ENCODE measurements around the gene SLC35A1.

SLC35A1 gene

GRCh38 chr6:87522686-87523085 is 49.9 kb downstream of the SLC35A1 start:
- no peak overlapping the region for H3K4me2 ChIP-seq
- no peaks in the 10 kb centered on the region for H4K20me1 ChIP-seq (ENCODE audit: insufficient read depth)
- no peak overlapping the region for H3K9ac ChIP-seq
- H3K79me2 ChIP-seq (ENCODE audit: insufficient read depth, low read depth) = no peaks in the 10 kb centered on the region
- H3K4me3 ChIP-seq (IDR thresholded peaks at IDR 0.05; ENCODE audit: insufficient read depth, low read depth, low read length) = no peak overlapping the region
- TF ChIP-seq CTCF (conservative IDR thresholded peaks at IDR 0.05; ENCODE audit: low read depth, low read length) = no peak
- H3K27ac ChIP-seq = no peak overlapping the region
- H2AFZ ChIP-seq (ENCODE audit: low read depth) = no peak overlapping the region
- no peaks in the 10 kb centered on the region for H3K36me3 ChIP-seq (ENCODE audit: insufficient read depth)
- no peaks in the 10 kb centered on the region for H3K4me1 ChIP-seq (ENCODE audit: low read depth, poor library complexity, severe bottlenecking)
- H3K27me3 ChIP-seq (ENCODE audit: insufficient read depth, low read depth) = no peaks in the 10 kb centered on the region

DNA sequence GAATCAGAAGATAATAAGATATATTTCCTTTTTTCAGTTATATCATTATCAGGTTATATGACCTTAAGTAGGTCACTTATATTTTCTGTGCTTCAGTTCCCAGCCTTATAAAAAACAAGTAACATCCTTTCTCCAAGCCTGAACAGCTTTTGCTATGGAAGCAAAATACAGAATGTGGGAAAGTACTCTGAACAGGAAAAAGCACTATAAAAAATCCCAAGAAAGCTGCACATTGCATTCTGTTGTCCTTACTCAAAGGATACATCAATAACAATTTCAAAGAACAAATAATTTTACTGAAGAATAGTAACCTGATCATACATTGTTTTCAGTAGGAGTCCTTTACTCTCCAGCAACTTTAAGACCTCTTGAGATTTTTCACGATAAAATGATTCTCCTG is 56.4 kb downstream of the SLC35A1 start:
- no peaks in the 10 kb centered on the region for H3K36me3 ChIP-seq (ENCODE audit: insufficient read depth)
- H3K27me3 ChIP-seq (ENCODE audit: insufficient read depth, low read depth) = no peaks in the 10 kb centered on the region
- H3K27ac ChIP-seq = no peak overlapping the region
- no peak overlapping the region for H2AFZ ChIP-seq (ENCODE audit: low read depth)
- no peak overlapping the region for H3K4me3 ChIP-seq (IDR thresholded peaks at IDR 0.05; ENCODE audit: insufficient read depth, low read depth, low read length)
- H3K4me2 ChIP-seq = no peak overlapping the region
- no peak overlapping the region for H3K9ac ChIP-seq
- no peaks in the 10 kb centered on the region for H4K20me1 ChIP-seq (ENCODE audit: insufficient read depth)
- no peak for TF ChIP-seq CTCF (conservative IDR thresholded peaks at IDR 0.05; ENCODE audit: low read depth, low read length)
- no peaks in the 10 kb centered on the region for H3K4me1 ChIP-seq (ENCODE audit: low read depth, poor library complexity, severe bottlenecking)
- H3K79me2 ChIP-seq (ENCODE audit: insufficient read depth, low read depth) = no peaks in the 10 kb centered on the region

DNA sequence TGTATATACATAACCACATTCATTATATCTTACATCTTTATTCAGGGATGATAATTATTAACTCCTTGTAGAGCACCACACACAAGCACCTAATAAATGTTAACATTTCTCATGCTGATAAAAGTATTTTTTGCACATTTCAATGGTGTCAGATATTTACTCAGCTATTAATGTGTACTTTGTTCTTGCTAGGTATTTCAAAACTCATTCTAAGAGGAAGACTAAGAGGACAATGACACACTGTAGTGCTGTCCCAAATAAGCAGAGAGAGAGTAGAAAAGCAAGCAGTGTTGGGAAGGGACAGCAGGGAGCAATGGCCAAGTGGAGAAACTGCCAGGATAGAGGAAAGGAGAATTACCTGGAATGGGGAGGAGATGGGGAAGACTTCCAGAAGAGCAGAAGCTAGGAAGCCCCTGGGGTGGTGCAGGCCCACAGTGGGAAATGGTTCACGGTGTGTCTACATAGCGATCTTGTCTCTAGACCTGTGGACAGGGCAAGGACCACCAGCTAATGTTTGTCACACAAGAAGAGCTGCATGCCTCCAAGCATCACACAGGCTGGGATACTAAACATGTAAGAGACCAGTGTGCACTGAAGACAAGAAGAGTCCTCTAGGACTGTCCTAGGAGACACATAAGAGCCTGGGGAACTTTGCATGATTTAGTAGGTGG is 61.7 kb downstream of the SLC35A1 start:
- no peaks in the 10 kb centered on the region for H3K4me1 ChIP-seq (ENCODE audit: low read depth, poor library complexity, severe bottlenecking)
- H3K4me3 ChIP-seq (IDR thresholded peaks at IDR 0.05; ENCODE audit: insufficient read depth, low read depth, low read length) = no peak overlapping the region
- H3K27me3 ChIP-seq (ENCODE audit: insufficient read depth, low read depth) = no peaks in the 10 kb centered on the region
- H2AFZ ChIP-seq (ENCODE audit: low read depth) = no peak overlapping the region
- H3K36me3 ChIP-seq (ENCODE audit: insufficient read depth) = no peaks in the 10 kb centered on the region
- H3K9ac ChIP-seq = no peak overlapping the region
- no peak overlapping the region for H3K27ac ChIP-seq
- no peak overlapping the region for H3K4me2 ChIP-seq
- H3K79me2 ChIP-seq (ENCODE audit: insufficient read depth, low read depth) = no peaks in the 10 kb centered on the region
- TF ChIP-seq CTCF (conservative IDR thresholded peaks at IDR 0.05; ENCODE audit: low read depth, low read length) = no peak
- no peaks in the 10 kb centered on the region for H4K20me1 ChIP-seq (ENCODE audit: insufficient read depth)

- no peak overlapping the region for H3K4me3 ChIP-seq (IDR thresholded peaks at IDR 0.05; ENCODE audit: insufficient read depth, low read depth, low read length)
- TF ChIP-seq CTCF (conservative IDR thresholded peaks at IDR 0.05; ENCODE audit: low read depth, low read length) = no peak
- no peaks in the 10 kb centered on the region for H3K36me3 ChIP-seq (ENCODE audit: insufficient read depth)
These were observed 65.9 kb downstream of the SLC35A1 start for GRCh38 chr6:87538510-87539260.

More at GRCh38 chr6:87538510-87539260, 65.9 kb downstream of the SLC35A1 start:
- H4K20me1 ChIP-seq (ENCODE audit: insufficient read depth) = no peaks in the 10 kb centered on the region
- H2AFZ ChIP-seq (ENCODE audit: low read depth) = no peak overlapping the region
- H3K79me2 ChIP-seq (ENCODE audit: insufficient read depth, low read depth) = no peaks in the 10 kb centered on the region
- H3K27me3 ChIP-seq (ENCODE audit: insufficient read depth, low read depth) = no peaks in the 10 kb centered on the region
- peaks cover 9% of the 10 kb centered on the region for H3K4me1 ChIP-seq (ENCODE audit: low read depth, poor library complexity, severe bottlenecking)
- no peak overlapping the region for H3K4me2 ChIP-seq
- no peak overlapping the region for H3K9ac ChIP-seq
- H3K27ac ChIP-seq = no peak overlapping the region
